GM18909 (cell line): ENCODE data around the gene EIF2B5.
A peak's percentile ranks its signal among the peaks of the same experiment; 100 is the strongest.
"Not testable (repeated sequence)": the region's sequence is repeated elsewhere in the genome, so short reads cannot be mapped to it uniquely, and the experiment has no call there.

Experiments
- ATAC-seq: cut with Tn5 transposase; IDR thresholded peaks from one replicate; pipeline ENCODE4 v1.9.1; 2021; ENCODE audit warnings: mild to moderate bottlenecking; ENCODE audit not compliant: unreplicated experiment, poor library complexity

The EIF2B5 gene

DNA sequence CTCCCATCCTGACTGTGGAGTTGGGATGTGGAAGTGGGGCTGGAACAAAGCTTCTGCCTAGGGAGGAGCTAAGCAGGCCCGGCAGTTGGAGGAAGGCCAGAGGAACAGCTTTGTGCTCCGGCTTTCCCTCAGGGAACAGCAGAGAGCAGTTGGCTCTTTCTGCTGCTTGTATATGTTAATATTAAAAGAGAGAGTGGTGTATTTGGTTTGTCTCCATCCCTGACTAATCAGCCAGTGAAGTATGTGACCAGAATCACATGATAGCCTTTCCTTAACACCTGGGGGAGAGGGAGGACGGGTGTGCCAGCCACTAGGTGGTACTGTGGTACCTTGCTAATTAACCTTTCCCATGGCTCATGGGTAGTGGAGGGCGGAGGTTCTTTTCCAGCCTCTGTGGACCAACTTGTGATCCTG lies 10.0 kb downstream of the EIF2B5 start:
- no peak for ATAC-seq

DNA sequence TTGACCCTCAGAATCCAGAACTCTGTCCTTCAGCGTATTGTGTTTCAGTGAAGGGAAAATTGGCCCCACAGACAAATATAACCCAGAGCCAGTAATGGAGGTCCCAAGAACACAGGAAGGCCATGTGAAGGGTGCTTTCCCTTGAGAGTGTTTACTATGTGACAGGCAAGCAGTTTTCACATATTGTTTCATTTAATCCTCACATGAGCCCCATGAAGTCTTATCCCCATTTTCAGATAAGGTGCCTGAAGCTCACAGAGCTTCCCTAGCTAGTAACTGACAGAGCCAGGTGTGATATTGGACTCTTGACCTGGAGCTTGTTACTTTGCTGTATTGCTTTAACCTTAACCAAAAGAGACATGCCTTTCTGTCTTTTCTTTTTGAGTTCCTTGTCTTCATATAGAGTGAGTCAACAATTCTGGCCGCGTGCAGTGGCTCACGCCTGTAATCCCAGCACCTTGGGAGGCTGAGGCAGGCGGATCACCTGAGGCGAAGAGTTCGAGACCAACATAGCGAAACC lies 10.7 kb downstream of the EIF2B5 start:
- ATAC-seq, result no peak

DNA sequence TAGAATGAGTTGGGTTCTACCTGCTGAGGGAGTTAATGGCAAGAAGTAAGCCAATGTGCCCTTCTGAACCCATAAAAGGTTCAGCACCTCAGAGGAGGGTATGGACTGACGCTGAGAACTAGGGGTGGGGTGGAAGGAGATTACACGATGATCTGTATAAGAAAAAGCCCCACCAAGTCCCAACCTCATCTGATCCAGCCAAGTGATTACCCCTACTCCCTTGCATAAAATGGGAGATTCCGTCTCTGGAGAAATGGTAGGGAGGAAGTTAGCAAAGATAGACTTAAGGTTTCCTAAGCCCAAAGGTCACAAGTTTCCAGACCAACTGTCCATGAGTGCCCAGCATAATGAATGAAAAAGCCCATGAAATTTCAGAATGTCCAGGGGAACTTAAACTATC lies 12.9 kb downstream of the EIF2B5 start:
- no peak for ATAC-seq

DNA sequence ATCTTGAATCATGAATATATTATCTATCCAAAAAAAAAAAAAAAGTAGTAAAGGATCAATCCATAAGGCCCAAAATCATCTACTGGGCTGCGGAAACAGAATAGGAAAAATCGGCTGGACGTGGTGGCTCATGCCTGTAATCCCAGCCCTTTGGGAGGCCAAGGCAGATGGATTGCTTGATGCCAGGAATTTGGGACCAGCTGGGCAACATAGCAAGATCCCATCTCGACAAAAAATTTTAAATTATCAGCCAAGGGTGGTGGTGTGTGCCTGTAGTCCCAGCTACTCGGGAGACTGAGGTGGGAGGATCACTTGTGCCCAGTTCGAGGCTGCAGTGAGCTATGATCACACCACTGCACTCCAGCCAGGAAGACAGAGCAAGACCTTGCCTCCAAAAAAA lies 14.0 kb downstream of the EIF2B5 start:
- no peak for ATAC-seq

DNA sequence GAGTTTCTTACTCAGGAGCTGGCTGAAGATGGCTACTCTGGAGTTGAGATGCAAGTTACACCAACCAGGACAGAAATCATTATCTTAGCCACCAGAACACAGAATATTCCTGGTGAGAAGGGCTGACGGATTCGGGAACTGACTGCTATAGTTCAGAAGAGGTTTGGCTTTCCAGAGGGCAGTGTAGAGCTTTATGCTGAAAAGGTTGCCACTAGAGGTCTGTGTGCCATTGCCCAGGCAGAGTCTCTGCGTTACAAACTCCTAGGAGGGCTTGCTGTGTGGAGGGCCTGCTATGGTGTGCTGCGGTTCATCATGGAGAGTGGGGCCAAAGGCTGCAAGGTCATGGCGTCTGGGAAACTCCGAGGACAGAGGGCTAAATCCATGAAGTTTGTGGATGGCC lies 14.6 kb downstream of the EIF2B5 start:
- not testable (repeated sequence) for ATAC-seq

DNA sequence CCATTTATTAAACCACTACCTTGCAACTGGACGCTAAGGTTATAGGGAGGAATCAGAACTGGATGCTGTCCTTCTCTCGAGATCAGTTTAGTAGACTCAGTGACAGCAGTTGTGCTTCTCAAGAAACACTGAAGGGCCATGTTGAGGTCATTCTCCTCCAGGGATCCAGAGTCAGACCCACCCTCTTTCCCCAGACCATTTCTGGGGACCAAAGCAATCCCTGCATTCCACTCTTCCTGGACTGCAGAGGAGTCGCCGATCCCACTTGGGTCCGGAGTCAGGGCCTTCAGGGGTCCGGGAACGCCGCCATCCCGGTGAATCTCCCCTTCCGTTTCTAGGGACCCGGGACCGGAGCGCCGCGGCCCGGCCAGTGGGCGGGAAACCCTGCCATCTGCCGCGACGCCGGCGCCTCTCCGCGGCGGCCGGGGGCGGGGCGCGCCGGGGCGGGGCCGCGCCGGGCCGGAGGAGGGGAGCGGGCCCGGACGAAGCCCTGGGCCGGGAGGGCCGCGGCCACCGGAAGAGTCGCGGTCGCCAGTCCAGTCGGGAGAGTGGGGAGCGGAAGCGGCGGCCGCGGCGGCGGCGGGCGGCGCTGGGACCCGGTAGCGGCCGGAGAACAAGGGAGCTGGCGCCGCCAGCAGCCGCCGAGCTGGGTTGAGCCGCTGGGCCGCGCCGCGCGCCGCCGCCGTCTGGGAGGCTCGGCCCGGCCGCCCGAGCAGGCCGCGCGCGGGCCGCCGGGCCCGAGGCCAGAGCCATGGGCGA lies 19.9 kb downstream of the EIF2B5 start, which contains the start of gene DVL3:
Gene DVL3, plus strand, starts transcription at position 493 of the 759 bp plus-strand sequence. Its CDS starts 259 bp downstream, at position 752.
- ATAC-seq, result peak; percentile 85

DNA sequence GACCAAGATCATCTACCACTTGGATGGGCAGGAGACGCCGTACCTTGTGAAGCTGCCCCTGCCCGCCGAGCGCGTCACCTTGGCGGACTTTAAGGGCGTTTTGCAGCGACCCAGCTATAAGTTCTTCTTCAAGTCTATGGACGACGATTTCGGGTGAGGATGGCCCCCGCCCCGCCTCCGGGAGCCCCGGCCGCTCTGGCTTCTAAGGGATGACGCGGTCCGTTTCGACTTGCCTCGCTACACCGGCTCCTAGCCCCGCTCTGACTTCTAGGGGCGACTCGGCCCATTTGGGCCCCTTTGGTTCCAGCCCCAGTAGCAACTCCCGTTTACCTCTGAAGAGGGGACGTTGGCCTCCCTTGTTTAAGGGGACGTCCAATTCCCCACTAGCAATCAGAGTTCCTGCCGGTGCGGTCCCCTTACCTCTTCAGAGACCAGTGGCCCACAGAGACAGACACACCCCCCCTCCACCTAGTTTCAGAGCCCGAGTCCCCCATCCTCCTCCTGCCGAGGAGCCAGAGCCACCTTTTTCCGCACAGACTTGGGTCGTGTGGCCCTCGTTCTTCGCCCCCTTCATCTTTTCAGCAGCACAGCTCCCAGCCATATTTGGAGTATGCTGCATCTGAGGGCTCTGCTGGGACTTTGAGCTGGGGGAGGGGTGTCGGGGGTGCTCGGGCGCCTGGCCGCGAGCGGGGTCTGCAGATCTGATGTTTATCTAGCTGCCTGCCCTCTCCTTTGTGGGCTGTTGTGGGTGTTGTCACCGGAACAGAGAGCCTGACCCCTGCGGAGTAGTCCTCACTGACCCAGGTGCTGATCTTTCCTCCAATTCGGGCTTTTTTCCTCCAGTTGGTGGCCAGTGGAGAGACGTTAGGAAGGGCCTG lies 20.7 kb downstream of the EIF2B5 start:
- peak; percentile 32 for ATAC-seq

DNA sequence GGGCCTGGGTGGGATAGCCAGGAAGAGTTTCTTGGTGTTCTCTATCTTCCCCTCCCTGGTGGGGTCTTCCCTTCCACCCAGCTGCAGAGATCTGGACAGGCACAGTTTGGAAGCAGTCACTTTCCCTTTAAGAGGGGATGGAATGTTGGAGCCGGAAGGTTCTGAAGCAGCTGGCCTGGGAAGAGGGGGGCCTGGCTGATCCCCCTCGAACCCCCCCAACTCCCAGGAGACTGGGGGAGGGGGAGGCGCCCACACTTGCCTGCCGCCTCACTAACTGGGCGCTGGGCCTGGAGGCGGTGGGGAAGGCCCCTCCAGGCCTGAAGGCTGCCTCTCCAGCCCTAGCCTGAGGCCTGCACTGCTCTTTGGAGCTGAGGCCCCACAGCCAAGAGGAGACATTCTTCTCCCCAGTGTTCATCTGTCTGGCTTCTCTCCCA lies 21.4 kb downstream of the EIF2B5 start:
- no peak for ATAC-seq

DNA sequence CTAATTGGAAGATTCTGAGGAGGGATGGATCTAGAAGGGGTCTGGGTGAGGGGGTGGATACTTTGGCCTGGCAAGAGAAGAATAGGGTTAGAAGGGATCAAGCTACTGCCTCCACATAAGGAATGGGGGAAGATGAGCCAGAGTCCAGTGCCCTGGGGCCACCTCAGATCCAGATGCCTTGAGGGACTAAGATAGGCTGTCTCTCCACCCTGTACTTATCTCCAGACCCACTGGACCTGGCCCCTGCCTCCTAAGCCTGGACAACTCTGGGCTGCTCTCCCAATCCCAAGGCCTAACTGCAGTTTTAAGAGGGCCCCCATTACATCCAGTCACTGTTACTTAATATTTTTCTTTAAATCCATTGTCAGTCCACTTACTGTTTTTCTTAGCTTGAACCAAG lies 22.0 kb downstream of the EIF2B5 start:
- no peak for ATAC-seq

DNA sequence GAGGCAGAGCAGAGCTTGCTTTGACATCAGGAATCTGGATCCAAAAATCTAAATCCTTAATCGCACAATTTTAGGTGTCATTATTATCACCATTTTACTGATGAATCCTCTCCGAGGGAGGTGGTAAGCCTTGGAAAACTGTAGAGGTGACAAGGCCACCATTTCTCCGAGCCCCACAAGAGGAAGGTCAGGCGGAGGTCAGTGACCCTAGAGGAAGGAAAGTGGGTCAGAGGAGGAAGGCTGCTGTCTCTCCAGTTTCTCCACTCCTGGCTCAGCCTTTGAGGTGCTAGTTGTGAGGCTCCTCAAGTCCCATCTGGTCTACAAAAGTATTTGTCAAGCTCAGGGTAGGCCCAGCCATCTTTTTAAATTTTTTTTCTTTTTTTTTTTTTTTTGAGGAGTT lies 23.2 kb downstream of the EIF2B5 start:
- ATAC-seq, result no peak

DNA sequence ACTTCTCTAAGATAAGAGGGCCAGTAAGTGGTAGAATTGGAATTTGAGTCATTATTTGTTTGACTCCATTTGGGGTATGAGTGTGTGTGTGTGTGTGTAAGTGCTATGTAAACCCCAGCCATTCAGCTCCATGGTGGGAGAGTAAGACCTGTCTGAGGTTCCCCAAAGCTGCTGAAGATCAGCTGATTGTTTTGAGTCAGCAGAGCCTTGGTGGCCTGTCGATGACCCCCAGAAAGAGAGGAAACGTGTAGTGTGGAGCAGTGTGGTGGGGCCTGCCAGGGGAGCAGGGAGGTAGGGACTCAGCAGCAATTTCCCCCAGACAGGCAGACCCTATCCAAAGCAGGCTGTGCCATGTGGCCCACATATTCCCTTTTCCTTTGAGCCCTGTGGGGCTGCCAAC lies 25.3 kb downstream of the EIF2B5 start:
- peak; percentile 44 for ATAC-seq

DNA sequence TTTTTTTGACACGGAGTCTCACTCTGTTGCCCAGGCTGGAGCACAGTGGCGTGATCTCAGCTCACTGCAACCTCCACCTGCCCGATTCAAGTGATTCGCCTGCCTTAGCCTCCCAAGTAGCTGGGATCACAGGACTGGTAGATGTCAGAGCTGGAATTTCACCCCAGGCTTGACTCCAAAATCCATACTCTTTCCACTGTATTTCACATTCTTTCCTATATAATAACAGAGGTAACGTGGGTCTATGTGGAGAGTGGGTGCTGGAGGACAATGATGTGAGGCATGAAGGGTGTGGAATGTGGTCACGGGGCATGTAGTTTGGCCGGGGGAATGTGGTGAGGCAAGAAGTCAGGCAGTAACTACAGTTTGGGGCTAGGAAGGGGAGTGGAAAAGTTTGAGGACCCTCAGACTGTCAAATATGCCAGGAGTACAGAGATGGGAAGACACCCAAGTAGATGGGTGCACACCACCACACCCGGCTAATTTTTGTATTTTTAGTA lies 27.5 kb downstream of the EIF2B5 start:
- not testable (repeated sequence) for ATAC-seq

DNA sequence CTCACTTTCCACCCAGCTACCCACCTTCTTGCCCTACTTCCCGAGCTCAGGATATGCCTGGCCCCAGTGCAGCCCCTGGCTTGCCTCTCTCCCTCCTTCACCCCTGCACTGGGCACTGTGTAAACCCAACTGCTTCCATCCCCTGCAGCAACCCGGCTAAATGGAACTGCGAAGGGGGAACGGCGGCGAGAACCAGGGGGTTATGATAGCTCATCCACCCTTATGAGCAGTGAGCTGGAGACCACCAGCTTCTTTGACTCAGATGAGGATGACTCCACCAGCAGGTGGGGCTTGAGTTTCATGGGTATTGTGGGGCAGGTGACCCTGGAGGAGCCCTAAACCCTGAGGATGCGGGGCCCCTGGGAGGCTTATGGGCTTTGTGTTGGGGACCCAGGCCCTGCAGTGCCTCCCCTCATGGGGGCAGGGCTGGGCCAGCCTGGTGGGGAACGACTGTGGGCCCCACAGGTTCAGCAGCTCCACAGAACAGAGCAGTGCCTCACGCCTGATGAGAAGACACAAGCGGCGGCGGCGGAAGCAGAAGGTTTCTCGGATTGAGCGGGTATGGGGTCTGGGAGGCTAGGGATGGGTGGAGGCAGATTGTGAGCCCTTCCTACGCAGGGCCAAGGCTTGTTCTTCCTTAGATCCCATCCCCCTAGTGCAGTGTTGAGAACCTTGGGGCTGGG lies 29.6 kb downstream of the EIF2B5 start:
- ATAC-seq, result no peak

DNA sequence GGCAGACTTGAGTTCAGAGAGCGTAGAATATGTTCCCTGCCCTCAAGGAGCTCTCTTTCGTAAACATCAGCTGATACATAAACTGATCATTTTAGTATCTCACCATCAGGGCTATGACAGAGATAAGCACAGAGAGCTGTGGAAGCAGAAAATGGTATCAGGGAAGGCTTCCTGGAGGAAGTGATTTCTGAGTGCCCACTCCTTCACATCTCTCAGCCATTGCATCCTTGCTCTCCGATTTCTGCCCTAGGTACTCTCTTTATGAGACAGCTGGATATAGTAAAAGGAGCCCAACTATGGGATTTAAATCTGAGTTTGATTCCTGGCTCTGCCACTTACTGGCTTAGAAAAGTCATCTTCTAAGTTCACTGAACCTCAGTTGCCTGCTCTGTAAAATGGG lies 30.4 kb downstream of the EIF2B5 start:
- ATAC-seq, result no peak

DNA sequence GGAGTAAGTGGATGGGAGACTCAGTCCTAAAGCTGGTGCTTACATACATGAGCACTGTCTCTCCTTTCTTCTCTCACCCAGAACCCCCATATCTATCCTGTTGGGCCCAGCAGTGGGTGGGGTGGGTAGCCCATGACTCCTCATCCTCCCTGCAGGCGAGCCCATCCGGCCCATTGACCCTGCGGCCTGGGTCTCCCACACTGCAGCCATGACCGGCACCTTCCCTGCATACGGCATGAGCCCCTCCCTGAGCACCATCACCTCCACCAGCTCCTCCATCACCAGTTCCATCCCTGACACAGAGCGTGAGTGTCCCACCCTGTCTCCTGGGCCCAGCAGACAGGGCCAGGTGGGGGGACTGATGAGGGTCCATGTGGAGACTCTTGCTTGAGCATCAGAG lies 31.5 kb downstream of the EIF2B5 start:
- no peak for ATAC-seq

DNA sequence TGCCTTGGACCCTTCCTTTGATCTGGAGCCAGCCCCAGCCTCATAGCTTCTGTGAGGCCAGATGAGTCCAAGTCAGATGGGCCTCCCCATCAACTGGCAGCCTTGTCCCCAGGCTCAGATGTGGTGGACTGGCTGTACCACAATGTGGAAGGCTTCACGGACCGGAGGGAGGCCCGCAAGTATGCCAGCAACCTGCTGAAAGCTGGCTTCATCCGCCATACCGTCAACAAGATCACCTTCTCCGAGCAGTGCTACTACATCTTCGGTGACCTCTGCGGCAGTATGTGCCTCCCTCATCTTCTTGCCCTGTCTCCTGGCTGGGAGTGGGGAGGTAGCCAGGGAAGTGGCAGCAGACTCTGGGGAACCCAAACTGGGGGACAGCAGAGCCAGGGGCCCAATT lies 32.6 kb downstream of the EIF2B5 start:
- no peak for ATAC-seq

DNA sequence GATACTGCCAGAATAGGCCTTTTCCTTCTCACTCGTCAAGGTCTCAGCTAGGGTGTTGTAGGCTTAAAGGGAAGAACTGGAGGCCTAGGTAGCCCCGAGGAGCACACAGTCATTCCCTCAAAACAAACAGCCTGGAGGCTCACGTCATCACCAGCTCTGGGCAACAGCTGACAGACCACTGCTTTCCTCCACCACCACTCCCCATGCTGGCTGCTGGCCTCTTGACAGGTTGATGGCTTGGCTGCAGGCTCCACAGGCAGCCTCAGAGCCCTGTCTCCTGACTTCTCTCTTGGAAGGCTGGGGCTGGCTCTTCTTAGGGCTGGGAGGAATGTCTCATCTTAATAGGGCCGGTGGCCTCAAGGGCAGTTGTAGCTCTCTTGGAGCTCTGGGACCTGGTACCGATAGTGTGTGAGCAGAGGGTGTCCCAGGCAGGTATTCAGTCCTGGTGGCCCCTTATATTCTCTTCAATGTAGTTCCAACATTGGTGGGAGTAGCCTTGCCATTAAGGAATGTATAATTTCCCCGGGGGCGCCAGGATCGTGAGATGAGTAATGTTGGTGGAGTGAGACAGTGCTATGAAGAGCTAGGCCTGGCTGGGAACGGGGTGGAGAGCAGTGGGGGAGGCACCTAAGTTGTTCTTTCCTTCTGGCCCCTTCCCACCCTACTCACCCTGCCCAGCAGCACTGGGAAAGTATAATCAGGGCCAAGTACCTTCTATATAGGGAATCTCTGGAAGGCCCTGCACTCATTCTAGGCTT lies 33.4 kb downstream of the EIF2B5 start:
- ATAC-seq, result no peak

DNA sequence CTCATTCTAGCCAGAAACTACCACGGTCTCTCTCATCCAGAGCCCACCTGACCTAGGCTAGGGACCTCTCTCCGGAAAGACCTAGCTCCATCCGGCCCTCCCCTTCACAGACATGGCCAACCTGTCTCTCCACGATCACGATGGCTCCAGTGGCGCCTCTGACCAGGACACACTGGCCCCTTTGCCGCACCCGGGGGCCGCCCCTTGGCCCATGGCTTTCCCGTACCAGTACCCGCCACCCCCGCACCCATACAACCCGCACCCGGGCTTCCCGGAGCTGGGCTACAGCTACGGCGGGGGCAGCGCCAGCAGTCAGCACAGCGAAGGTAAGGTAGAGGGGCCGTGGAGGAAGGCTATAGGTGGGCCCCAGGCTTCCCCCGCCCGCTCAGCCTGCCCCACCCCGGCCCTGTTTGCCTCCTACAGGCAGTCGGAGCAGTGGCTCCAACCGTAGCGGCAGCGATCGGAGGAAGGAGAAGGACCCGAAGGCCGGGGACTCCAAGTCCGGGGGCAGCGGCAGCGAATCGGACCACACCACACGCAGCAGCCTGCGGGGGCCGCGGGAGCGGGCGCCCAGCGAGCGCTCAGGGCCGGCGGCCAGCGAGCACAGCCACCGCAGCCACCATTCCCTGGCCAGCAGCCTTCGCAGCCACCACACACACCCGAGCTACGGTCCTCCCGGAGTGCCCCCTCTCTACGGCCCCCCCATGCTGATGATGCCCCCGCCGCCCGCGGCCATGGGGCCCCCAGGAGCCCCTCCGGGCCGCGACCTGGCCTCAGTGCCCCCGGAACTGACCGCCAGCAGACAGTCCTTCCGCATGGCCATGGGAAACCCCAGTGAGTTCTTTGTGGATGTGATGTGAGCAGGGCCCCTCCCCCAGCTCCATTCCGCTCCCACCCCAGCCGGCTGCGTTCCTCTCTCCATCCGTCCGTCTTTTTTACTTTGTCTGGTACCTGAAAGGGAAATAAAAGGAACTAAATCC lies 35.0 kb downstream of the EIF2B5 start:
- ATAC-seq, result no peak

DNA sequence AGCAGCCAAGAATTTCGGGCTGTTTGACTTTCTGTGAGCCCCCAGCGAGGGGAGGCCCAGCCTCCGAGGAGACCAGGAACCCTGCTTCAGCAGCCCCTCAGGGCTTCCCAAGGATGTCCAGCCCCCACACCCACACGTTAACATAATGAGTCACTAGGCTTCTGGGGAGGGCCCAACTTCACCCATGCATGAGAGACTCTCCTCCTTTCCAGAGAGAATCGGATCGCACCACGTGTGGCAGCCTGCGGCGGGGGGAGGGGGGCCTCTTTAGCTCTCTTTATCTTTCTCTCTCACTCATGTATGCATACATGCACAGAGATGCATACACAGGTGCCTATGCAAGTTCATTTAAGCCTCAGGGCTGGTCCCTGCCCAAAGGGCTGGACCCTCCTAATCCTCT lies 36.4 kb downstream of the EIF2B5 start:
- no peak for ATAC-seq
